ENCODE data around the gene TIMELESS. TPM values are rescaled to one million over a fixed set of nuclear protein-coding genes. Genes with fewer than 3 reads are reported as not detected.

The TIMELESS gene
- total RNA-seq, 1 donor from 2014 or later = 65.5 TPM

- Mint-ChIP-seq H3K27ac (peak overlapping the region; percentile 2), H3K9me3 (ENCODE audit: low read depth) (no peaks in the 10 kb centered on the region), H3K4me1 (ENCODE audit: low read depth) (peaks cover 3% of the 10 kb centered on the region), H3K4me3 (ENCODE audit: low read depth) (no peak overlapping the region), H3K27me3 (no peaks in the 10 kb centered on the region), H3K36me3 (ENCODE audit: insufficient read depth) (peaks cover 7% of the 10 kb centered on the region)
- TF ChIP-seq CTCF (IDR thresholded peaks at IDR 0.05; ENCODE audit: unreplicated experiment) = no peak
- no peak for DNase-seq (ENCODE audit: low spot score, unreplicated experiment)
Measured at GRCh38 chr12:56437430-56438176, 11.6 kb downstream of the TIMELESS start.

- DNase-seq (ENCODE audit: low spot score, unreplicated experiment) = no peak
- Mint-ChIP-seq H3K27me3 (no peaks in the 10 kb centered on the region), H3K36me3 (ENCODE audit: insufficient read depth) (peaks cover 7% of the 10 kb centered on the region), H3K4me3 (ENCODE audit: low read depth) (no peak overlapping the region), H3K4me1 (ENCODE audit: low read depth) (peaks cover 2% of the 10 kb centered on the region), H3K27ac (no peak overlapping the region), H3K9me3 (ENCODE audit: low read depth) (no peaks in the 10 kb centered on the region)
- no peak for TF ChIP-seq CTCF (IDR thresholded peaks at IDR 0.05; ENCODE audit: unreplicated experiment)
Measured at GRCh38 chr12:56434828-56435227, 14.4 kb downstream of the TIMELESS start.

GRCh38 chr12:56431850-56432249, 17.4 kb downstream of the TIMELESS start:
- TF ChIP-seq CTCF (IDR thresholded peaks at IDR 0.05; ENCODE audit: unreplicated experiment) = no peak
- DNase-seq (ENCODE audit: low spot score, unreplicated experiment) = no peak
- Mint-ChIP-seq H3K27ac (no peak overlapping the region), H3K4me1 (ENCODE audit: low read depth) (no peaks in the 10 kb centered on the region), H3K9me3 (ENCODE audit: low read depth) (no peaks in the 10 kb centered on the region), H3K36me3 (ENCODE audit: insufficient read depth) (peaks cover 13% of the 10 kb centered on the region), H3K27me3 (no peaks in the 10 kb centered on the region), H3K4me3 (ENCODE audit: low read depth) (no peak overlapping the region)

- Mint-ChIP-seq H3K36me3 (ENCODE audit: insufficient read depth) (peaks cover 13% of the 10 kb centered on the region), H3K27me3 (no peaks in the 10 kb centered on the region), H3K9me3 (ENCODE audit: low read depth) (no peaks in the 10 kb centered on the region), H3K4me3 (ENCODE audit: low read depth) (no peak overlapping the region), H3K27ac (no peak overlapping the region), H3K4me1 (ENCODE audit: low read depth) (no peaks in the 10 kb centered on the region)
- no peak for DNase-seq (ENCODE audit: low spot score, unreplicated experiment)
- no peak for TF ChIP-seq CTCF (IDR thresholded peaks at IDR 0.05; ENCODE audit: unreplicated experiment)
Measured at GRCh38 chr12:56431288-56431687, 17.9 kb downstream of the TIMELESS start.

- Mint-ChIP-seq H3K4me3 (ENCODE audit: low read depth) (no peak overlapping the region), H3K4me1 (ENCODE audit: low read depth) (no peaks in the 10 kb centered on the region), H3K27me3 (no peaks in the 10 kb centered on the region), H3K9me3 (ENCODE audit: low read depth) (no peaks in the 10 kb centered on the region), H3K36me3 (ENCODE audit: insufficient read depth) (peaks cover 17% of the 10 kb centered on the region), H3K27ac (no peak overlapping the region)
- no peak for DNase-seq (ENCODE audit: low spot score, unreplicated experiment)
- TF ChIP-seq CTCF (IDR thresholded peaks at IDR 0.05; ENCODE audit: unreplicated experiment) = no peak
Measured at GRCh38 chr12:56425940-56426438, 23.2 kb downstream of the TIMELESS start.

Measured in progenitor cell of endocrine pancreas (in vitro differentiated cells).